Measurements from ENCODE around the gene SV2B.
"Not testable (repeated sequence)": the region's sequence is repeated elsewhere in the genome, so short reads cannot be mapped to it uniquely, and the experiment has no call there.

SV2B gene

GRCh38 chr15:91068966-91069365 lies 31.1 kb upstream of the SV2B start:
- TF ChIP-seq PAX5 (IDR thresholded peaks at IDR 0.05; ENCODE audit: insufficient read depth, low read length, severe bottlenecking) = no peak
- TF ChIP-seq TAF1 (IDR thresholded peaks at IDR 0.05; ENCODE audit: low read depth, low read length) = no peak
- no peak for TF ChIP-seq SPI1 (IDR thresholded peaks at IDR 0.05; ENCODE audit: low read depth, low read length)
- TF ChIP-seq POLR2AphosphoS5 (IDR thresholded peaks at IDR 0.05; ENCODE audit: low read depth, low read length) = no peak
- TF ChIP-seq POLR2A (IDR thresholded peaks at IDR 0.05; ENCODE audit: low read depth, low read length) = no peak
- no peak for TF ChIP-seq POU2F2 (IDR thresholded peaks at IDR 0.05; ENCODE audit: low read depth, low read length)
- FAIRE-seq (no peak), DNase-seq (ENCODE audit: insufficient read length, low spot score) (no peak)

- DNase-seq (ENCODE audit: insufficient read length, low spot score) (no peak), FAIRE-seq (no peak)
- TF ChIP-seq TAF1 (IDR thresholded peaks at IDR 0.05; ENCODE audit: low read depth, low read length) = no peak
- TF ChIP-seq SPI1 (IDR thresholded peaks at IDR 0.05; ENCODE audit: low read depth, low read length) = no peak
- no peak for TF ChIP-seq PAX5 (IDR thresholded peaks at IDR 0.05; ENCODE audit: insufficient read depth, low read length, severe bottlenecking)
- no peak for TF ChIP-seq POLR2A (IDR thresholded peaks at IDR 0.05; ENCODE audit: low read depth, low read length)
- no peak for TF ChIP-seq POU2F2 (IDR thresholded peaks at IDR 0.05; ENCODE audit: low read depth, low read length)
- no peak for TF ChIP-seq POLR2AphosphoS5 (IDR thresholded peaks at IDR 0.05; ENCODE audit: low read depth, low read length)
Observed at GRCh38 chr15:91070872-91071271, 29.2 kb upstream of the SV2B start.

- DNase-seq (ENCODE audit: insufficient read length, low spot score) = no peak
- TF ChIP-seq POLR2A (IDR thresholded peaks at IDR 0.05; ENCODE audit: low read depth, low read length) (no peak), TAF1 (IDR thresholded peaks at IDR 0.05; ENCODE audit: low read depth, low read length) (no peak), PAX5 (IDR thresholded peaks at IDR 0.05; ENCODE audit: insufficient read depth, low read length, severe bottlenecking) (no peak), POLR2AphosphoS5 (IDR thresholded peaks at IDR 0.05; ENCODE audit: low read depth, low read length) (no peak), POU2F2 (IDR thresholded peaks at IDR 0.05; ENCODE audit: low read depth, low read length) (no peak), SPI1 (IDR thresholded peaks at IDR 0.05; ENCODE audit: low read depth, low read length) (no peak)
- FAIRE-seq = no peak
Observed at GRCh38 chr15:91072161-91072560, 27.9 kb upstream of the SV2B start.

GRCh38 chr15:91073077-91073476 lies 27.0 kb upstream of the SV2B start:
- no peak for DNase-seq (ENCODE audit: insufficient read length, low spot score)
- no peak for TF ChIP-seq POU2F2 (IDR thresholded peaks at IDR 0.05; ENCODE audit: low read depth, low read length)
- no peak for TF ChIP-seq PAX5 (IDR thresholded peaks at IDR 0.05; ENCODE audit: insufficient read depth, low read length, severe bottlenecking)
- TF ChIP-seq POLR2AphosphoS5 (IDR thresholded peaks at IDR 0.05; ENCODE audit: low read depth, low read length) = no peak
- no peak for TF ChIP-seq POLR2A (IDR thresholded peaks at IDR 0.05; ENCODE audit: low read depth, low read length)
- TF ChIP-seq SPI1 (IDR thresholded peaks at IDR 0.05; ENCODE audit: low read depth, low read length) = no peak
- TF ChIP-seq TAF1 (IDR thresholded peaks at IDR 0.05; ENCODE audit: low read depth, low read length) = no peak
- no peak for FAIRE-seq

- TF ChIP-seq POLR2AphosphoS5 (IDR thresholded peaks at IDR 0.05; ENCODE audit: low read depth, low read length) (no peak), POU2F2 (IDR thresholded peaks at IDR 0.05; ENCODE audit: low read depth, low read length) (no peak), PAX5 (IDR thresholded peaks at IDR 0.05; ENCODE audit: insufficient read depth, low read length, severe bottlenecking) (no peak), POLR2A (IDR thresholded peaks at IDR 0.05; ENCODE audit: low read depth, low read length) (no peak), SPI1 (IDR thresholded peaks at IDR 0.05; ENCODE audit: low read depth, low read length) (no peak)
- DNase-seq (ENCODE audit: insufficient read length, low spot score) (no peak), FAIRE-seq (no peak)
Observed at GRCh38 chr15:91073768-91074167, 26.3 kb upstream of the SV2B start.

- FAIRE-seq = no peak
- no peak for TF ChIP-seq SPI1 (IDR thresholded peaks at IDR 0.05; ENCODE audit: low read depth, low read length)
- TF ChIP-seq POLR2A (IDR thresholded peaks at IDR 0.05; ENCODE audit: low read depth, low read length) = no peak
- no peak for TF ChIP-seq TAF1 (IDR thresholded peaks at IDR 0.05; ENCODE audit: low read depth, low read length)
- TF ChIP-seq POU2F2 (IDR thresholded peaks at IDR 0.05; ENCODE audit: low read depth, low read length) = no peak
- no peak for TF ChIP-seq POLR2AphosphoS5 (IDR thresholded peaks at IDR 0.05; ENCODE audit: low read depth, low read length)
- DNase-seq (ENCODE audit: insufficient read length, low spot score) = no peak
Observed at GRCh38 chr15:91075739-91076138, 24.3 kb upstream of the SV2B start.

DNA sequence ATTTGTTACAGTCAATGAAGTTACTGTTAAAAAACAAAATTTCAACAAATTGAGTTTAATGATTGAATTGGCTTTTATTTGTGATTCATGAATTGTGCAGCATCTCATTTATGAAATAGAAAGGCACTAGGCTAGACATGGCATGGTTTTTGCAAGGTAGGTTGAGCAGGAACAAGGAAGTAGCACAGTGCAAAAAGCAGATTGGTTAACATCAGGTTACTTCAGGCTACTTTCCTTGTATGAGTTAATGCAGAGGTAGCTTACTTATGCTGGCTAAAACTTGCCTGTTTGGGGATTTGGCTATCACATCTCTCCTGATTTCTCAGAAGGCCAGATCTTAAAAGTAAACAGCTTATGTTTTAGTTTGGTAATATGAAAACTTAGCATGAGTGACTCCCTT lies 23.0 kb upstream of the SV2B start:
- DNase-seq (ENCODE audit: insufficient read length, low spot score) (no peak), FAIRE-seq (no peak)
- no peak for TF ChIP-seq TAF1 (IDR thresholded peaks at IDR 0.05; ENCODE audit: low read depth, low read length)
- no peak for TF ChIP-seq SPI1 (IDR thresholded peaks at IDR 0.05; ENCODE audit: low read depth, low read length)
- no peak for TF ChIP-seq POLR2AphosphoS5 (IDR thresholded peaks at IDR 0.05; ENCODE audit: low read depth, low read length)
- TF ChIP-seq POU2F2 (IDR thresholded peaks at IDR 0.05; ENCODE audit: low read depth, low read length) = no peak
- TF ChIP-seq PAX5 (IDR thresholded peaks at IDR 0.05; ENCODE audit: insufficient read depth, low read length, severe bottlenecking) = no peak
- TF ChIP-seq POLR2A (IDR thresholded peaks at IDR 0.05; ENCODE audit: low read depth, low read length) = no peak

DNA sequence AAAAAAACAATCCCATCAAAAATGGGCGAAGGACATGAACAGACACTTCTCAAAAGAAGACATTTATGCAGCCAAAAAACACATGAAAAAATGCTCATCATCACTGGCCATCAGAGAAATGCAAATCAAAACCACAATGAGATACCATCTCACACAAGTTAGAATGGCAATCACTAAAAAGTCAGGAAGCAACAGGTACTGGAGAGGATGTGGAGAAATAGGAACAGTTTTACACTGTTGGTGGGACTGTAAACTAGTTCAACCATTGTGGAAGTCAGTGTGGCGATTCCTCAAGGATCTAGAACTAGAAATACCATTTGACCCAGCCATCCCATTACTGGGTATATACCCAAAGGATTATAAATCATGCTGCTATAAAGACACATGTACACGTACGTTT lies 6.2 kb upstream of the SV2B start:
- not testable (repeated sequence) for FAIRE-seq

GRCh38 chr15:91098451-91098850 lies 1.6 kb upstream of the SV2B start:
- FAIRE-seq = no peak
- TF ChIP-seq POLR2A (IDR thresholded peaks at IDR 0.05; ENCODE audit: low read depth, low read length) = no peak

More for the DNA sequence above, 6.2 kb upstream of the SV2B start:
- not testable (repeated sequence) for DNase-seq (ENCODE audit: insufficient read length, low spot score)

DNA sequence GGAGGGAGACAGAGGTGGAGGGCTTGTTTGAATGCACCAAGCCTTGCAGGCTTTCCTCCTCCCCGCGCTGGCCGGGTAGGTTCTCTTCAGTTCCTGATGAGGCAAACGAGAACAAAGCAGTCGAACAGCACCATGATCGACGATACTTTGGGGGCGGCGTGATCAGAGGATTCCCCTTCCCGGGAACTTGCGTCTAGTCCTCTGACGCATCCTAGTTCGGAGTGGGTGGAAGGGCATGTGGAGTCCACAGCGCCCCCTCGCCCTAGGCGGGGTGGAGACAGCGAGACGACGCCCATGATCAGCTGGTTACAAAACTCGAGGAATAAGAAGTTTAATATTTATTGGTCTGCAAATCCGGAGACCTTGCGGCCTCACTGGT lies 452 bp upstream of the SV2B start:
- FAIRE-seq = peak; percentile 64
- TF ChIP-seq POU2F2 (IDR thresholded peaks at IDR 0.05; ENCODE audit: low read depth, low read length) (no peak), POLR2A (IDR thresholded peaks at IDR 0.05; ENCODE audit: low read depth, low read length) (no peak), SPI1 (IDR thresholded peaks at IDR 0.05; ENCODE audit: low read depth, low read length) (no peak), POLR2AphosphoS5 (IDR thresholded peaks at IDR 0.05; ENCODE audit: low read depth, low read length) (no peak), TAF1 (IDR thresholded peaks at IDR 0.05; ENCODE audit: low read depth, low read length) (no peak), PAX5 (IDR thresholded peaks at IDR 0.05; ENCODE audit: insufficient read depth, low read length, severe bottlenecking) (no peak)

More at GRCh38 chr15:91098451-91098850, 1.6 kb upstream of the SV2B start:
- no peak for DNase-seq (ENCODE audit: insufficient read length, low spot score)

More for the DNA sequence above, 452 bp upstream of the SV2B start:
- DNase-seq (ENCODE audit: insufficient read length, low spot score) = no peak
